Measurements from ENCODE around the gene ASCC3. TPM values are rescaled to one million over a fixed set of nuclear protein-coding genes. Genes with fewer than 3 reads are reported as not detected.
A peak's percentile ranks its signal among the peaks of the same experiment; 100 is the strongest.

Gene ASCC3
- polyA plus RNA-seq, 3 donors from 2014 or later, result 9.3 to 30.9 (median 17.7) TPM

DNA sequence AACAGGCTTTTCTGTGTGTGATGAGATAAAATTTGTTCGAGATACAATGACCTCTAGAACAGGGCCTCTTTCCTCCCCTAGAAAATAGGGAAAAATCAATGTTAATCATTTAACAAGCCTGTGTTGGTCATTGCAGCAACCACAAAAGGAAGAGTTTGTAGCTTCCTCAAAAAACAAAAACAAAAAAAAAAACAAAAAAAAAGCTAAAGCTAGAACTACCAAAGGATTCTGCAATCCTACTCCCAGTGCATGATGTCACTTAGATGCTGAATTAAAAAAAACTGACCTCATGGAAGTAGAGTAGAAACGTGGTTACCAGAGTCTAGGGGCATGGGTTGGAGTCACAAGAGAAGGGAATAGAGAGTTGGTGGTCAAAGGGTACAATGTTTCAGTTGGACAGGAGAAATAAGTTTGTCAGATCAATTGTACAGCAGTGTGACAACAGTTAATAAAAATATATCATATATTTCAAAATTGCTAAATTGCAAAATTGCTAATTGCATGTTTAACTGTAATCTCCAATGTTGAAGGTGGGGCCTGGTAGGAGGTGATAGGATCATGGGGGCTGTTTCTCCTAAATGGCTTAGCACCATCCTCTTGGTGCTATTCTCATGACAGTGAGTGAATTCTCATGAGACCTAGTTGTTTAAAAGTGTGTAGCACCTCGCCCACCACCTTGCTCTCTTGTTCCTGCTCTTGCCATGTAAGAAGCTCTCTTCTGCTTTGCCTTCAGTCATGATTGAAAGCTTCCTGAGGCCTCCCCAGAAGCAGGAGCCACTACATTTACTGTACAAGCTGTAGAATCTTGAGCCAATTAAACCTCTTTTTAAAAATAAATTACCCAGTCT lies 253.0 kb downstream of the ASCC3 start:
- Mint-ChIP-seq H3K36me3 (peaks cover 16 to 32% (median 21%) of the 10 kb centered on the region in 3 donors), H3K27ac (no peak overlapping the region), H3K4me3 (no peak overlapping the region), H3K4me1 (no peaks in the 10 kb centered on the region), H3K27me3 (ENCODE audit: low read depth in 3 of 3) (no peaks in the 10 kb centered on the region), H3K9me3 (no peaks in the 10 kb centered on the region)
- no peak for DNase-seq

DNA sequence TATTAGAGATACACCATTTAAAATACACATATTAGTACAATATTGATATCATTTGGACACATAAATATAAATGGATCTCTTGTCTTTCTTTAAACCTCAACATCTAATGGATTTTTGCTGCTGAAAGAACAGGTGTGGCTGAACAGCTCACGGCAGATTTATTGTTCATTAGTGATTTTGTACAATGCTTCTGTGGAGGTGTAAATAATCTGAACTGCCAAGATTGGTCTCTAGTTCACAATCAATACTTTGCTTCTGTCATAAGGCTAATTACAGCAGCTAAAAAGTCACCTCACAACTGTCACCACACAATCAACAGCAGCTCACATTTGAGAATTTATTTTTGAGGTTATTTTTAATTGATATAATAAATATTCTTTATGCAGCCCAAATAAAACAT lies 254.4 kb downstream of the ASCC3 start:
- Mint-ChIP-seq H3K9me3 (no peaks in the 10 kb centered on the region), H3K27me3 (ENCODE audit: low read depth in 3 of 3) (no peaks in the 10 kb centered on the region), H3K4me1 (no peaks in the 10 kb centered on the region), H3K36me3 (peaks cover 23 to 38% (median 28%) of the 10 kb centered on the region in 3 donors), H3K4me3 (no peak overlapping the region), H3K27ac (no peak overlapping the region)
- DNase-seq, result no peak

GRCh38 chr6:100622907-100623692 lies 258.0 kb downstream of the ASCC3 start:
- no peak for DNase-seq
- Mint-ChIP-seq H3K4me3 (no peak overlapping the region), H3K9me3 (no peaks in the 10 kb centered on the region), H3K27me3 (ENCODE audit: low read depth in 3 of 3) (no peaks in the 10 kb centered on the region), H3K36me3 (peaks cover 34 to 51% (median 44%) of the 10 kb centered on the region in 3 donors), H3K4me1 (no peaks in the 10 kb centered on the region), H3K27ac (peak overlapping the region in 1 of 6 donors; percentile 25)

DNA sequence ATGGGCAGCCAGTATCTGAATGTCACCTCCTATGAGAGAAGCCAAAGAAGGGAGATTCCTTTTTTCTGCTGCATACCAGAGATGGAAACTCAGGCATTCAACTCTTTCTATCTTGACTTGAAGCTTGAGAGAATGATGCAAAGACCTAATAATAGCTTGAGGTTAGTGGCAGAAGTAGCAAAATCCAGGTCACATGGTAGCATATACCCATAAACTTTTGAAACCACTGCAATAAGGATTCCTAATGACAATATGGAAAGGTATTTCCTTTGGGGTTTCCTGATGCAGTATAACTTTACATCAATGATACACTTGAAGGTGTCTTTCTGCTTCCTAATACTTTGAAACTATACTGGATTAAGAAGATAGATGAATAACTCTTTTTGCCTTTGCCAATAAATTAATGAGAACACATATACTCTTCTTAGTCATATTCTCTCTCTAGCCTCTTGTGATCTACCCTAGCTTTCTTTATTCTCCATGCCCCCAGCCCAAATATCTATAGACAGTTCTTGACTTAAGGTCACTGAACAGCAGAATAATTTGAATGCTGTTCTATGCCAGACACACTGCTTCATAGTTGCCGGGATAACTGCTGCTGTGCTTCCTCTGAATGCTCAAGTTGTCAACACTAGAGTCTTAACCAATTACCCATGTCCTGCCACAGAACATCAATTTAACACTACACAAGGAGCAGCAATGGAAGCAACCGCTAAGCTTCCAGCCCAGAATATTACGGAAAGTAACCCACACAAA lies 260.9 kb downstream of the ASCC3 start:
- no peak overlapping the region for H3K4me3 Mint-ChIP-seq
- H3K27ac Mint-ChIP-seq, result no peak overlapping the region
- no peaks in the 10 kb centered on the region for H3K27me3 Mint-ChIP-seq (ENCODE audit: low read depth in 3 of 3)
- H3K4me1 Mint-ChIP-seq, result no peaks in the 10 kb centered on the region
- no peaks in the 10 kb centered on the region for H3K9me3 Mint-ChIP-seq
- peaks cover 40 to 45% (median 45%) of the 10 kb centered on the region in 3 donors for H3K36me3 Mint-ChIP-seq
- no peak for DNase-seq

GRCh38 chr6:100618351-100618671 lies 262.8 kb downstream of the ASCC3 start:
- H3K9me3 Mint-ChIP-seq, result no peaks in the 10 kb centered on the region
- H3K4me1 Mint-ChIP-seq, result no peaks in the 10 kb centered on the region
- H3K27me3 Mint-ChIP-seq (ENCODE audit: low read depth in 3 of 3), result no peaks in the 10 kb centered on the region
- DNase-seq, result no peak
- no peak overlapping the region for H3K4me3 Mint-ChIP-seq
- H3K36me3 Mint-ChIP-seq, result peaks cover 39 to 46% (median 40%) of the 10 kb centered on the region in 3 donors
- H3K27ac Mint-ChIP-seq, result no peak overlapping the region

DNA sequence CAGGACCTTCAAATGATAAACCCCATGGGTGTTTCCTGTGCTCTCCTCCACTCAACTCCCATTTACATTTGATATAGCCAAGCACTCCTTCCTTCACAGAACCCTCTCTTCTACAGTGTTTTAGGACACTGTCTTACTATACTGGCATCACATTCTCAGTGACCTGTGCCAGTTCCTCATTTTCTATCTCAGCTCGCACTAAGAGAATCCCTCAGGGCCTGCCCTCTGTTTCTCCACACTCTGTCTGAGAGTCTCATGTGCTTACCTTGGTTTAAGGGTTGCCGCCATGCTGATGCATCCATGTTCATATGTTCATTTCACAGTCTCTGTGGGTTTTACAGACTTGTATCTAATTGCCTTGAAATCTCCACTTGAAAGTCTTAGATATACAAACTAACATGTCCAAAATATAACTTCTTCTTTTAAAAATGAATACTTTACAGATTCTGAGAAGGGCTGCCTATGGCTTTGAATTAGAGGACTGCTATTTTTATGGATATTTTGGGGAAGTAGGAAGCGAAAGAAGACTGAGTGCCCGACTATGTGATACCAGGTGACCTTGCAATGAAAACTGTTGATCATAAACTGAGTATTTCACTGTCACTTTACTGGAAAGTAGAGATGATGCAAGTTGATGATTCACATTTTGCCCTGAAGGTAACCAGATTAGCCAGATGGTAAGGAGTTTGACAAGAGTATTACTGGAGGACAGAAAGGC lies 263.3 kb downstream of the ASCC3 start:
- H3K4me1 Mint-ChIP-seq, result no peaks in the 10 kb centered on the region
- no peak overlapping the region for H3K4me3 Mint-ChIP-seq
- no peak overlapping the region for H3K27ac Mint-ChIP-seq

GRCh38 chr6:100614933-100615332 lies 266.2 kb downstream of the ASCC3 start:
- no peak for DNase-seq
- Mint-ChIP-seq H3K4me1 (no peaks in the 10 kb centered on the region), H3K27me3 (ENCODE audit: low read depth in 3 of 3) (no peaks in the 10 kb centered on the region), H3K9me3 (no peaks in the 10 kb centered on the region), H3K36me3 (peaks cover 19 to 27% (median 21%) of the 10 kb centered on the region in 3 donors), H3K4me3 (no peak overlapping the region), H3K27ac (no peak overlapping the region)

More for the DNA sequence above, 263.3 kb downstream of the ASCC3 start:
- Mint-ChIP-seq H3K9me3 (no peaks in the 10 kb centered on the region), H3K36me3 (peaks cover 38 to 44% (median 39%) of the 10 kb centered on the region in 3 donors), H3K27me3 (ENCODE audit: low read depth in 3 of 3) (no peaks in the 10 kb centered on the region)
- DNase-seq, result no peak

DNA sequence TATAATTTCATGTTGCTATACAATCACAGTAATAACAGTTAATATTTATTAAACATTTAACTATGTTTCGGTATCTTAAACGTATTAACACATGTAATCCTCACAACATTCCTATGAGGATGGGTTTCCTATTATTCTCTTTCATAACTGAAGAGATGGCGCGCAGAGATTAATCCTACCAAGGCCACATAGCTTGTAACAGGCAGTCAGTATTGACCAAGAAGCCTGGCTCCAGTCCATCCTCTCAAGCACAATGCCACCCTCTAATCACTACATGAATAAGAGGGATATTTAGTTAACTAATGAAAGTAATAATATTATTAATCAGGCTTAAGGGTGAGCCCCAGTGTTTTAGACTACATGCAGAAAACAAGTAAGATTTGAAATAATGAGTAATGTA lies 266.7 kb downstream of the ASCC3 start:
- no peak for DNase-seq
- no peak overlapping the region for H3K4me3 Mint-ChIP-seq
- H3K36me3 Mint-ChIP-seq, result peaks cover 15 to 21% (median 19%) of the 10 kb centered on the region in 3 donors
- no peaks in the 10 kb centered on the region for H3K4me1 Mint-ChIP-seq
- no peaks in the 10 kb centered on the region for H3K27me3 Mint-ChIP-seq (ENCODE audit: low read depth in 3 of 3)
- no peaks in the 10 kb centered on the region for H3K9me3 Mint-ChIP-seq
- no peak overlapping the region for H3K27ac Mint-ChIP-seq

- H3K27me3 Mint-ChIP-seq (ENCODE audit: low read depth in 3 of 3), result no peaks in the 10 kb centered on the region
- no peak overlapping the region for H3K4me3 Mint-ChIP-seq
- no peaks in the 10 kb centered on the region for H3K4me1 Mint-ChIP-seq
- no peaks in the 10 kb centered on the region for H3K9me3 Mint-ChIP-seq
- H3K27ac Mint-ChIP-seq, result no peak overlapping the region
- no peak for DNase-seq
- H3K36me3 Mint-ChIP-seq, result peaks cover 11 to 21% (median 19%) of the 10 kb centered on the region in 3 donors
These were observed 267.5 kb downstream of the ASCC3 start for GRCh38 chr6:100613656-100614055.

DNA sequence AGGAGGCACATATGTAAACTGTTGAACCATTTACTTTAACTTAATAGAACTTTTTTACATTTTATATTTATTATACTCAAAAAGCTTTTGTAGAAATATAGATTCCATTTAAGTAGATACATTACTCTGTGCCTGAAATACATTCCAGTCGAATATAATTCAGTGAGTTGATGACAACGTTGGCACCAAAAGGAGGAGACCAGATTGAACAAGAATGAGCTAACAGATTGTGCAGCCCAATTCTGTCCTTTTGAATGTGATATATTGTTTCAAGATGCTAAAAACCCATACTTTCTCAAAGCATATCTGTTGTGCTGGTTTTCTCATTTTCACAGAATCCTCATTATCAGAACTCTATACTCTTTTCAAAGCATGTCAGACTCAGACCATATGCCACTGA lies 269.0 kb downstream of the ASCC3 start:
- no peak for DNase-seq
- Mint-ChIP-seq H3K9me3 (no peaks in the 10 kb centered on the region), H3K36me3 (peaks cover 4 to 13% (median 11%) of the 10 kb centered on the region in 3 donors), H3K4me3 (no peak overlapping the region), H3K27ac (no peak overlapping the region), H3K27me3 (ENCODE audit: low read depth in 3 of 3) (no peaks in the 10 kb centered on the region), H3K4me1 (no peaks in the 10 kb centered on the region)

GRCh38 chr6:100599088-100599770 lies 281.9 kb downstream of the ASCC3 start:
- peaks cover 0 to 1% (median 0%) of the 10 kb centered on the region in 3 donors for H3K27me3 Mint-ChIP-seq (ENCODE audit: low read depth in 3 of 3)
- H3K27ac Mint-ChIP-seq, result no peak overlapping the region
- no peak overlapping the region for H3K4me3 Mint-ChIP-seq
- H3K9me3 Mint-ChIP-seq, result no peaks in the 10 kb centered on the region
- no peaks in the 10 kb centered on the region for H3K4me1 Mint-ChIP-seq
- H3K36me3 Mint-ChIP-seq, result peaks cover 22 to 43% (median 41%) of the 10 kb centered on the region in 3 donors
- DNase-seq, result no peak

GRCh38 chr6:100595456-100595855 lies 285.7 kb downstream of the ASCC3 start:
- H3K27me3 Mint-ChIP-seq (ENCODE audit: low read depth in 3 of 3), result no peaks in the 10 kb centered on the region
- DNase-seq, result no peak

DNA sequence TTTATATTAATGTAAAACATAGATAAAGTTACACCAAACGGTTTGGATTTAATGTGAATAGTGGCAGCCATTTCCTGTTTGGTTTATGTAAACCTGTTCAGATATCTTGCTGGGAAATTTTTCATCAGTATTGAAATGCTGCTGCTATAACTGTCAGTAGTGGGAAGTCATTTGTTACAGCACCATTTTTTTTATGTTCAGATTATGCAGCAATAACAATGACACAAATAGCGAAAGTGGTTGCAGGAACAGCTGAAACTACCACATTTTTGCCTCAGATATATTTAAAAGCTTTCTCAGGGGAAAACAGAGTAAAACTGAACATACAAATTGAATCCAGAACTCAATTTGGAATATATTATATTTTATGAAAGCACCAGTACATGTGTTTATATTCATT lies 287.6 kb downstream of the ASCC3 start:
- Mint-ChIP-seq H3K4me3 (no peak overlapping the region), H3K36me3 (peaks cover 21 to 36% (median 27%) of the 10 kb centered on the region in 3 donors), H3K27me3 (ENCODE audit: low read depth in 3 of 3) (no peaks in the 10 kb centered on the region), H3K9me3 (no peaks in the 10 kb centered on the region), H3K4me1 (peaks cover 0 to 2% of the 10 kb centered on the region in 2 donors), H3K27ac (no peak overlapping the region)
- no peak for DNase-seq

More at GRCh38 chr6:100595456-100595855, 285.7 kb downstream of the ASCC3 start:
- no peak overlapping the region for H3K27ac Mint-ChIP-seq
- peaks cover 0 to 2% of the 10 kb centered on the region in 2 donors for H3K4me1 Mint-ChIP-seq
- H3K36me3 Mint-ChIP-seq, result peaks cover 12 to 34% (median 29%) of the 10 kb centered on the region in 3 donors
- no peaks in the 10 kb centered on the region for H3K9me3 Mint-ChIP-seq
- no peak overlapping the region for H3K4me3 Mint-ChIP-seq
